Urothelium cell line (cell line): ENCODE data around the gene TRPC4.

Experiments
- DNase-seq: peaks from one replicate; pipeline ENCODE4 v3.0.0; 2011; ENCODE audit warnings: low spot score, mixed read lengths
- FAIRE-seq: peaks from 2 replicates; lab custom pipeline; 2011; peaks lifted over from hg19 to GRCh38; lab: Jason Lieb, UNC

TRPC4 gene

GRCh38 chr13:37666036-37666435 is 203.5 kb downstream of the TRPC4 start:
- FAIRE-seq: no peak
- no peak for DNase-seq

- FAIRE-seq (no peak), DNase-seq (no peak)
These were observed 204.2 kb downstream of the TRPC4 start for GRCh38 chr13:37665420-37665819.

GRCh38 chr13:37663724-37664123 is 205.8 kb downstream of the TRPC4 start:
- DNase-seq (no peak), FAIRE-seq (no peak)

- DNase-seq (no peak), FAIRE-seq (no peak)
These were observed 206.9 kb downstream of the TRPC4 start for GRCh38 chr13:37662624-37663023.

GRCh38 chr13:37657956-37658355 is 211.6 kb downstream of the TRPC4 start:
- DNase-seq (no peak), FAIRE-seq (no peak)

- peak; percentile 30 for DNase-seq
- no peak for FAIRE-seq
These were observed 212.4 kb downstream of the TRPC4 start for GRCh38 chr13:37657134-37657533.

- peak; percentile 68 for DNase-seq
- FAIRE-seq: no peak
These were observed 213.2 kb downstream of the TRPC4 start for GRCh38 chr13:37656247-37656940.

GRCh38 chr13:37652596-37652995 is 217.0 kb downstream of the TRPC4 start:
- FAIRE-seq (no peak), DNase-seq (no peak)

- FAIRE-seq (no peak), DNase-seq (no peak)
These were observed 217.7 kb downstream of the TRPC4 start for GRCh38 chr13:37651891-37652290.

GRCh38 chr13:37648609-37649008 is 221.0 kb downstream of the TRPC4 start:
- FAIRE-seq (no peak), DNase-seq (no peak)

- FAIRE-seq: no peak
- DNase-seq: no peak
These were observed 222.4 kb downstream of the TRPC4 start for GRCh38 chr13:37647031-37647650.

GRCh38 chr13:37646531-37646930 is 223.0 kb downstream of the TRPC4 start:
- DNase-seq (no peak), FAIRE-seq (no peak)

GRCh38 chr13:37645181-37645740 is 224.3 kb downstream of the TRPC4 start:
- FAIRE-seq: no peak
- DNase-seq: no peak

- DNase-seq: no peak
- no peak for FAIRE-seq
These were observed 228.2 kb downstream of the TRPC4 start for GRCh38 chr13:37641391-37641790.

GRCh38 chr13:37640499-37640898 is 229.1 kb downstream of the TRPC4 start:
- FAIRE-seq: no peak
- peak; percentile 12 for DNase-seq

- no peak for FAIRE-seq
- DNase-seq: no peak
These were observed 232.9 kb downstream of the TRPC4 start for GRCh38 chr13:37636701-37637100.

GRCh38 chr13:37632294-37632693 is 237.3 kb downstream of the TRPC4 start:
- FAIRE-seq (no peak), DNase-seq (no peak)

GRCh38 chr13:37627428-37627827 is 242.1 kb downstream of the TRPC4 start:
- no peak for FAIRE-seq
- no peak for DNase-seq

- DNase-seq (no peak), FAIRE-seq (no peak)
These were observed 247.7 kb downstream of the TRPC4 start for GRCh38 chr13:37621811-37622361.

- FAIRE-seq: no peak
- DNase-seq: no peak
These were observed 251.0 kb downstream of the TRPC4 start for GRCh38 chr13:37618554-37618953.

GRCh38 chr13:37617173-37617572 is 252.4 kb downstream of the TRPC4 start:
- FAIRE-seq: no peak
- DNase-seq: peak; percentile 30

- FAIRE-seq (no peak), DNase-seq (no peak)
These were observed 253.4 kb downstream of the TRPC4 start for GRCh38 chr13:37616131-37616530.
